NCI-H2107 (cell line): Measurements from ENCODE around the gene PRSS57.
"Not testable (repeated sequence)": the region's sequence is repeated elsewhere in the genome, so short reads cannot be mapped to it uniquely, and the experiment has no call there.

Experiments used
- DNase-seq: peaks from one replicate; lab custom pipeline; 2025; lab: John Stamatoyannopoulos, UW

Gene PRSS57

DNA sequence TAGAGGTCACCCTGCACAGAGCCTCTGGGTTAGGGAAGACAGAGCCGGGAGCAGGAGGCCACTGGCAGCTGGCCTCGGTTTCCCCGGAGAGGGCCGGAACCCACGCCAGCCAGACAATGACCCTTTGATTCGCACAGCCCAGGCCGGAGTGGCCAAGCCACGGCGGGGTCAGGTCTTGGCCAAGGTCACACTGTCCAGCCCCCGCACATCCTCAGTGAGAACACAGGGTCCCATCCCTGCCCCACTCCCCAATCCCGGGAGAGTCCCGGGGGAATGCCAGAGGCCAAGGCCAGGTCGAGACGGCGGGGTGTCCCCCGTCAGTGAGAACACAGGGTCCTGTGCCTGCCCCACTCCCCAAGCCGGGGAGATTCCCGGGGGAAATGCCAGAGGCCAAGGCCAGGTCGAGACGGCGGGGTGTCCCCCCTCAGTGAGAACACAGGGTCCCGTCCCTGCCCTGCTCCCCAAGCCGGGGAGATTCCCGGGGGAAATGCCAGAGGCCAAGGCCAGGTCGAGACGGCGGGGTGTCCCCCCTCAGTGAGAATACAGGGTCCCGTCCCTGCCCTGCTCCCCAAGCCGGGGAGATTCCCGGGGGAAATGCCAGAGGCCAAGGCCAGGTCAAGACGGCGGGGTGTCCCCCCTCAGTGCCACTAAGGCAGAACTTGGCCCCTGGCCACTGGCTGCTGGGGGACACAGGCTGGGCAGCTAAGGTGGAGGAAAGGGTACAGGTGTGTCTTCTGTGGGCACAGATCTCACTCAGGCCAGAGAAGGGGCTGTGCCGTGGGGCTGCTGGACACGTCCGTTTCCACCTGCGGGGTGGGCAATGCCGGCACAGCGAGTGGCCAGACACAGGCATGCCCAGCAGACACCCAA is 20.7 kb downstream of the PRSS57 start:
- no peak for DNase-seq

DNA sequence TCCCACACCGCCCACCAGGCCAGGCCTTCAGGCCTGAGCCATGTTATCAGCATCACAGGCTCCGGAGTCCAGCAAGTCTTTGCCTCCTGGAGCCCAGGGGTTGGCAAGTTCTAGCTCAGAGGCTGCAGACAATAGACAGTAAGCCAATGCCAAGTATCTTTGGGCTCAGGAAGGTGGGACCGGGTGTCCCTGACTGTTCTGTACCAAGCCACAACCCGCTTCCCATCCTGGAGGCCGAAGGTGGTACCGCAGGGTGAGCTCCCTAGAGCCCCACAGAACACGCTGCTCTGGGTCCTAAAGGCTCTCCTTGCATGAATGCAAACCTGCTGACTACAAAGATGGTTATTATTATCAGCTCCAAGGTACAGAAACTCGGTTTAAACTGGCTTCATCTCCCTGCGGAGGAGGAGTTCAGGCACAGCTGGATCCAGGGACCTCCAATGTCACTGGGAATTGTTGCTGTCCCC is 24.6 kb downstream of the PRSS57 start:
- DNase-seq = no peak

DNA sequence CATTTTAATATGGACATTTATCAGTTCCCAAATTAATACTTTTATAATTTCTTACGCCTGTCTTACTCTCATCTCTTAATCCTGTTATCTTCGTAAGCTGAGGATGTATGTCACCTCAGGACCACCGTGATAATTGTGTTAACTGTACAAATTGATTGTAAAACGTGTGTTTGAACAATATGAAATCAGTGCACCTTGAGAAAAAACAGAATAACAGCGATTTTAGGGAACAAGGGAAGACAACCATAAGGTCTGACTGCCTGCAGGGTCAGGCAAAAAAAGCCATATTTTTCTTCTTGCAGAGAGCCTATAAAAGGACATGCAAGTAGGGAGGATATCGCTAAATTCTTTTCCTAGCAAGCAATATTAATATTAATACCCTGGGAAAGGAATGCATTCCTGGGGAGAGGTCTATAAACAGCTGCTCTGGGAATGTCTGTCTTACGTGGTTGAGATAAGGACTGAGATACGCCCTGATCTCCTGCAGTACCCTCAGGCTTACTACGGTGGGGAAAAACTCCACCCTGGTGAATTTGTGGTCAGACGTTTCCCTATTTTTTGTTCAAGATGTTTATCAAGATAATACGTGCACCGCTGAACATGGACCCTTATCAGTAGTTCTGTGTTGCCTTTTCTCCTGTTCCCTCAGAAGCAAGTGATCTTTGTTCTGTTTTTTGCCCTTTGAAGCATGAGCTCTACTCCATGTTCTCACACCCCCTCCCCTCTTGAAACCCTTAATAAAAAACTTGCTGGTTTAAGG is 26.4 kb downstream of the PRSS57 start:
- DNase-seq = not testable (repeated sequence)

DNA sequence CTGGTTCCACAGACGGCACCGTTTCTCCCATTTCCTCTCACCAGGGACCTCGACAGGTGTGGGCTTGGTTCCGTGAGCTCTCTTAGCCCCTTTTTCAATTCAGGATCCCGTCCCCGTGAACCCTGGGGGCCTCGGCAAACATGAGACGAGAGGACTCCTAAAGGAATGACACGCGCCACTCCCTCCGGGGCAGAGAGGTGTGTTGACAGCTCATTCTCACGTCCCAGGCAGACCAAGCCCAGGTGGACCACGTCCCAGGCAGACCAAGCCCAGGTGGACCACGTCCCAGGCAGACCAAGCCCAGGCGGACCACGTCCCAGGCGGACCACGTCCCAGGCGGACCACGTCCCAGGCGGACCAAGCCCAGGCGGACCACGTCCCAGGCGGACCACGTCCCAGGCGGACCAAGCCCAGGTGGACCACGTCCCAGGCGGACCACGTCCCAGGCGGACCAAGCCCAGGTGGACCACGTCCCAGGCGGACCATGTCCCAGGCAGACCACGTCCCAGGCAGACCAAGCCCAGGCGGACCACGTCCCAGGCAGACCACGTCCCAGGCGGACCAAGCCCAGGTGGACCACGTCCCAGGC is 28.2 kb downstream of the PRSS57 start:
- DNase-seq = not testable (repeated sequence)

DNA sequence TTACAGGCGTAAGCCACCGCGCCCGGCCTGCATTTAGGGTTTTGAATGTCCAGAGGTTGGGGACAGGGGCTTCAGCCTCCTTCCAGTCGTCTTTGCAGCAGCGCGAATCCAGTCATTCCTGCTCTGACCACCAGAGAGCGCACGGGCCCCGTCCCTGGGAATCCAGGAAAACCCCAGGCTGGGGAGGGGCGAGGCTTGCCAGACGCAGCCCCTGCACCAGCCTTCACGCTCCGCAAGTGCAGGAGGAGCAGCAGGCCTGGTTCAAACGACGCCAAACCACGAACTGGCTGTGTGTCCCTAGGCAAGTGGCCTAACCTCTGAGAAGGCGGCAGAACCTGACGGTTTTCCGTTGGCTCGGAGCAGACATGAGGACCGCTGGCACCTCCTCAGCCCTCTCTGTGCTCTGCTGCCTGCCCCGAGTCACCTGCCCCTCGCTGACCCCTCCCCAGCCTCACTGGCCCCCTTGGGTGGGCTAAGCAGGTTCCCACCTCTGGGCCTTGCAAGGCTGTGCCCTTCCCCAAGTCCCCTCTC is 30.3 kb downstream of the PRSS57 start:
- DNase-seq = peak; percentile 61

DNA sequence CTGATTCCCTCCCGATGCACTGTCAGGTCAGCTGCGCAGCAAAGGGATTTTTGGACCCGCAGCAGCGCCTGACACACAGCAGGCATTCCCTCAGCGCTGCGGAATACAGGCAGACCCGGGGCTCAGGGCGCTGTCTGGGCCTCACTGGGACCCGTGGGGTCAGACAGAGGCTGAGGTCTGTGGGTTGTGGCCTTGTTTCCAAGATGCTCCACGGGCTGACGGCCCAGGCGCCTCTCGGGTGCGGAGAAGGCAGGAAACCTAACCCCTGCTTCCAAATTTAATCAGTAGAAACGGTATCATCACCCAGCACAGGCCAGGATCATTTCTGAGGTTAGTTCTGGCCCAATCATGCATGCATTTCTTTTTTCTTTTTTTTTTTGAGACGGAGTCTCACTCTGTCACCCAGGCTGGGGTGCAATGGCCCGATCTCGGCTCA is 31.6 kb downstream of the PRSS57 start:
- no peak for DNase-seq

DNA sequence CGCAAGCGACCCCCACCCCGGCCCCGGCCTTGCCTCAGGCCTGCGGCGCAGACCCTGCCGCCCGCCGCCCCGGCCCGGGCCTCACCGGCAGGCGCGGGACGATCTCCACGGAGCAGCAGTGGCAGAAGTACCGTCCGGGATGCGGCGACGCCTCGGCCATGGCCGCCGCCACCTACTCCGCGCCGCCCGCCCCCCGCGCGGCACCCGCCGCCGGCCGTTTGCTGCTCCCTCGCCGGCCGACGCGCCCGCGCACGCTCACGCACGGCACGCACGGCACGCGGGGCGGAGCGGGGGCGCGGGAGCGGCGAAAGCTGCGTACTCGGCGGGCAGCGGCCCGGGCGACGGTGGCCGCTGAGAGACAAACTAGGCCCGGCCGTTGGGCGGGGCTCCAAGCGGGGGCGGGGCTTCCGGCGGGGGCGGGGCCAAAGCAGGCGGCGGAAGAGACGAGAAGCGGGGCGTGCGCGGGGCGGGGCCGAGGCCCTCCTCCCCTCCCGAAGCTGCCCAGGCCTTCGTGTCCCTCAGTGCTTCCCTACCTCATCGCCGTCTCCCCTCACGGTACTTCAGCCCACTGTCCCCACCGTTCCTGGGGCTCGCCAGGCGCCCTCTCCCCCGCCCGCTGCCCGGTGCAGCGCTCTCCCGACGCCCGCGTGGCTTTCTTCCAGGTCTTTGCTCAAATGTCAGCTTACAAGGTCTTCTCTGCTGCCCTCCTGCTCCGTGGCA is 32.1 kb downstream of the PRSS57 start, which contains the start of gene RNF126:
Gene RNF126, minus strand, starts transcription at position 253 of the 720 bp plus-strand sequence. Its CDS starts 93 bp downstream, at position 160.
- DNase-seq = peak; percentile 91

DNA sequence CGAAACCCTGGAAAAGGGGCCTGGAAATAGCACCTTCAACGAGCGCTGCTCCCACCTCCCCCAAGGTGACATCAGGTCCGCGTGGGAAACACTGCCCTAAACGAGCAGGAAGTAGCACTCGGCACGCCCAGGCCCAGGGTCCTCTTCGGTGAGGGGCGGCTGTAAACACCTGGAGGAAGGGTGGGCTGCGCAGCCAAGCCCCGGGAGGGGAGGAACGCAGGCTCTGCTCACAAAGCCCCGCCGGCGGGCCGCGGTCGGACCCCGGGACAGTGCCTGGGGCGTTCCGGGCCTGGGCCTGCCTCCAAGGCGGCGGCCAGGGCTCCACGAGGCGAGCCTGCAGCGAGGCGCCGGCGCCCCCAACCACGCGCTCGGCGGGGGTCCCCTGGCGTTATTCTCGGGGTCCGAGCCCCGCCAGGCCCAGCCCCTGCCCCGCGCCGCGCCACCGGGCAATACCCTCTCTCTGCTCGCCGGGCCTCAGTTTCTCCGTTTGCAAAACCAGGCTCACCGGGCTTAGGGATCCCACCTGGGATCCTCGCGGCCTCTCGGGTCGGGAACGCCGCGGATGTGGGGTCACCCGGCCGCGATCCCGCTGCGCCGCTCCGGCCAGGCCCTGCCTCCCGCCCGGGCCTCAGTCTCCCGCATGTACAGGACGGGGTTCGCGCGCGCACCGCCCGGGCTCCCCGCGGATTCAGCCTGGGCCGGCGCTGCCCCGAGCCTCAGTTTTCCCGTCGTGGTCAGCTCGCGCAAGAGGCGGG is 32.9 kb downstream of the PRSS57 start:
- no peak for DNase-seq

DNA sequence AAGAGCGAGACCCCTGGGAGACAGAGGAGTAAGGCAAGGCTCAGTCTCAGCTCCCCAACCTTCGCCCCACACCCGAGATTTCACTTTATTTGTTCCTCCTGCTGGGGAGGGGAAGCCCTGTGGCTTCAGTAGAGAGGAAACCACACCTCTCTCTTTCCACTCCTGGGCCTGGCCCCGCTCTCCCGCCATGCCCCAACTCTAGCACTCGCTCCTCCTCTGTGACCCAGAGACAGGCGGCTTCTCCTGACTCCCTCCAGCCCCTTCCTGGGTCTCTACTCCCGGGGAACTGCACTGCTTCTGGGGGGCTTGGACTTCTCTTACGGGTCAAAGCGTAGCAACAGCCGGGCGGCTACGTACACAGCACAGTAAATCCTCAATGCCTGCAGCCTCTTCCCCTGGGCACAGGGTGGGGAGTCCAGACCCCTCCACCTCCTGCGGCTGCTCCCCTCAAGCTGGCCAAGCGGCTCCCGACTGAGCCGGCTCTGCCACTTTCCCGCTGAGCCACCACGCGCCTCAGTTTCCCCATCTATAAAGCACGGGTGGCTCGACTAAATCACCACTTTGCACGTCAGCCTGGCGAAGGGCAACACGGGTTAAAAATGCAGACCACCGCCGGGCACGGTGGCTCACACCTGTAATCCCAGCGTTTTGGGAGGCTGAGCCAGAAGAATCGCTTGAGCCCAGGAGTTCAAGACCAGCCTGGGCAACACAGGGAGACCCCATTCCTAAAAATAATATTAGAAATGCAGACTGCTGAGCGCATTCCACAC is 33.6 kb downstream of the PRSS57 start:
- no peak for DNase-seq

DNA sequence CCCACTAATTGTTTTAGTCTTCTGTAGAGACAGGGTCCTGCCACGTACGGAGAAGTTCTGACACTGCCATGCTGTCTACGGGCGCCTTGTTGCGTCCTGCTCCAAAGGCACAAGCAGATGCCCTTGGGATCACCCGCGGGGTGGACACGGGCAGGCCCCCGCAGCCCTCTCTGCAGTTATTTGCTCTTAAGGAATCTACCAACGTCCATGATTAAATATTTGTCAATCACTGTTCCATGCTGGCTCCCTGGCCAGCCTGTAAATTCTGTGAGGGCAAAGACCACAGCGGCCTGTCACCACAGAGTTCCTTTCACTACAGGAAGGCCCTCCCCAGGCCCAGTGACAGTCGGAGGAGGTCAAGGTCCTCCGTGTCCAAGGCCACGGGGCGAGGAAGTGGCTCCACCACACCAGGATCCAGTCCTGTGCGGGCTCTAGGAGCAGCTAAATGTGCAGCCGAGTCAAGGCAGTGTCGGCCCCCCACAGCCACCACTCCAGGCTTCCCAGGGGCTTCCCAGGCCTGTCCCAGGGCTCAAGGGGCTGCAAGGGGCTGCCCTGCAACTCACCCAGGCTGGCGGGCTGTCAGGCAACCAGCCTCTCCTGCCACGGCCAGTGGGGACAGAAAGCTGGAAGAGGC is 34.3 kb downstream of the PRSS57 start:
- DNase-seq = no peak

DNA sequence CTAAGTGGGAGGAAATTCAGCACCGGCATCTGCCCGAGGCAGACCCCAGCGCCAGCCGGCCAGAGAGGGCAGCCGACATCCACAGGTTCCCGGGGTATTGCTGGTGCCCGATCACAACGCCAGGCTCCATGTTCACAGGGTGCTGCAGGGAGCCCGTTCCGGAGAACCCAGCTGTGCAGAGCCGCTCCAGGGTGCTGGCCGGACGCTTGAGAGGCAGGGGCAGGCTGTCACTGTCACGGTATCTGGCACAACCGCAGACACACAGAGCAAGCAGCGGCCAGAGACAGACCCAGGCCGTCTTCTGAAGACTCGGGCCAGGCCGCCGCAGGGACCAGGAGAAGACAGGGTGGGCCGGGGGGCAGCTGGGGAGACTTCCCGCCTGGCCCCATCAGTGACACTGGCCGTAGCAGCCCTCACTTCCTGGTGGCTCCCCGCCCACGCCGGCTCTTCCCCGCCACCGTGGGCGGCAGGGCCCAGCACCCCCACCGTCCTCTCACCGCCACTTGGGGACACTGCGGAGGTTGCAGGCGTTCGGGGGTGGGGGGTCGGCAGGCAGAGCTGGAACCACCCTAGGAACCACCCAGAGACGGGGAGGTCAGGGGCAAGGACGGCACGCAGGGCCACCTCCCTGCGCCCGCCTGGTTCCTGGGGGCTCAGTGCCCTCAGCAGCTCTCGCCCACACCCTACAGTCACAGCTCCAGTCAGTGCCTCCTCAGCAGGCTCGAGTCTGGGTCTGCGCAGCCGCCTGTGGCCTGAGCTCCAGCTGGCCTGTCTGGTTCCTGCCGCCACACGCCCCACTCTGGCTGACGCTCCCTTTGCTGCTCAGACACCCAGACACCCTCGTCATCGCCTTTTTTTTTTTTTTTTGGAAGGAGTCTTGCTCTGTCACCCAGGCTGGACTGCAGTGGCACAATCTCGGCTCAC is 36.1 kb downstream of the PRSS57 start:
- DNase-seq = no peak

DNA sequence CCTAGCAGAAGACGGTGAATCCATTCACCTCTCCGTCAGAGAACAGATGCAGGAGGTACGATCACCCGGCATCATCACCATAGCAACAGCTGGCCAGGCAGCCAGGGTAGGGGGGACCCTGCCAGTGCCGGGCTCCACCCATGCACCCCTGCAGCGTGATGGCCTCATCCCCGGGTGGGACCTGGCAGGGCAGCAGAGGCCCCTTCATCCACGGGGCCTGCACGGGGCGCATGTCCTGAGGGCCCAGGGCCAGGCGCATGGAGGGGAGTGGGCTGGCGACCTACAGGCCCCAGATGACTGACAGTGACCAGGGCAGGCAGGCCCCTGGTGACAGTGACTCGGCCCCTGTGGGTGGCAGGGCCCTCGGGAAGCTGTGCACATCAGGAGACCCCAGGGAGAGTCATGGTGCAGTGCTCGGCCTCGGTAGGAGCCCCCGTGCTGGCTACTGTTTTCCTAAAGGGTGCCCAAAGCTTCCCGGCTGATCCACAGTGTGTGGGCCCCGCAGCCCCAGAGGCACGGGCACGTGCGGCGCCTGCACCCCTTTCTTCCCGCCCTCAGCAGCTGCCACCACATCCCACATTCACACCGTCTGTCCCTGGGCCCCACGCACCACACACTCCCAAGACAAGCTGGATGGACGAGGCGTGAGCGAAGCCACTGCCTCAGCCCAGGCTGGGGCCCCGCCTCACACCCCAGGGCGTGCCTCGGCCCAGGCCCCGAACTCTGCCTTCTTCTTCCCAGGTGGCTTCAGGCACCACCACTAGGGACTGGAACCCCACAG is 37.0 kb downstream of the PRSS57 start:
- no peak for DNase-seq

DNA sequence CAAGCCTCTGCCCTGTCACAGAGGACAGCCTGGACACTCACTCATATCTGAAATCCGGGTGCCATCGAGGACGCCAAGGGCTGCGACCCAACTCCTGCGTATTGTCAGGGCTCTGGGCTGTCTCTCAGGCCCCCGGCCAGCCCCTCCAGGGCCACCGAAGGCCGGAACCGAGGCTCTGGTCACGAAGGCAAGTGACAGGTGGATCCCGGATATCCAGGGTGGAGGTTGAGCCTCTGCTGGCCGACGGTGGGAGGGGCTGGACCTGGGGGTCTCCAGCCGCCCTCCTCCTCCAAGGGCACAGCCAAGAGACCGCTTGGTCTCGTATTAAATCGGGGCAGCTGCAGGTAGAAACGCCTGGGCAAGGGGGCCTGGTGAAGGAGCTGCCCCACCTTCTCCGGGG is 37.6 kb downstream of the PRSS57 start:
- DNase-seq = no peak

DNA sequence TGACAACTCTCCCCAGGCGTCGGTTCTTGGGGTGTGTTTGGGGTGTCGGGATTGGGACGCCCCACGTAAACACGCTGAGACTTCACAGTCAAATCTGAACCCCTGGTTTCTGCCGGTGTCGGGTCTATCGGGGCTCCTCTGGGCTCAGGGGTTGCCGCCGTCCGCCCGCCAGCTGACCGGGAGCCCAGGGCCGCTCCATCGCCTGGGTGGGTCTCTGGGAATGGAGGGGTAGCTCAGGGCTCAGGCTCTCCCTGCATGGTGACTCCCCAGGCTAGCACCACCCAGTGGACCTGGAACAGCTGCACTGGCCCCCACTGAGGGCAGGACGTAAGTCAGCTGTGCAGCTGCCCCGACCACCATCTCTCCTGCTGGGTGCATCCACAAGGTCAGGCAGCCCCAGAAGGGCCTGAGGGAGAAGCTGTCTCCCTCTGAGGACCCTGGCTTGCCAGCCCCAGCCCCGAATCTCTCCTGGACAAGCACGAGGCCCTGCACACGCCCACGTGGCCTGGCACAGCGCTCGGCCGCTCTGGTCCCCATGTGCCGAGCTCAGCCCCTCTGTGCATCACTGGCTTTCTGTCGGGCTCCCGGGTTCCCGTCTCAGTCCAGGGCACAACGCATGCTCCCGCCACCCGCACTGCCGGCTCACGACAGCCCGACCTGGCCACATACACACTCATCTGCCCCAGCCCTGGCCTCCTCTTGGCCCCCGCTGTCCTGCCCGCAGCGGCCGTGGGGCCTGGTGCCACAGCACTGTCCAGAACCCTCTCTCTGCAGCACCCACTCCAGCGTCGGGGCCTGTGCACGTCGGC is 38.3 kb downstream of the PRSS57 start:
- DNase-seq = no peak

DNA sequence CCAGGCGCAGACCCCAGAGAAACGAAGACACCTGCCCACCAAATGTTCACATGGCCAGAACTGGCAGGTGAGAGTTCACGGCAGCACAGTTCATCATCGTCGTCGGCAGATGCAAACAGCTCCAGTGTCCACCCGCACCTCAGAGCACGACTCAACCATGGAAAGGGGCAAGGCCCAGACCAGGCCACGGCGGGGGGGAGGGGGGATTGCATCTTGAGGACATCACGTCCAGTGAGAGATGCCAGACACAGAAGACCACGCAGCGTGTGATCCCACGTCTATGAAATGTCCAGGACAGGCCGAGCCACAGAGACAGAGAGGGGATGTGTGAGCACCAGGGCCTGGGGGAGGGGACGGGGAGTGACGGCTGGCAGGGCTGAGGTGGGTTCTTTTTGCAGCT is 39.6 kb downstream of the PRSS57 start:
- DNase-seq = no peak

DNA sequence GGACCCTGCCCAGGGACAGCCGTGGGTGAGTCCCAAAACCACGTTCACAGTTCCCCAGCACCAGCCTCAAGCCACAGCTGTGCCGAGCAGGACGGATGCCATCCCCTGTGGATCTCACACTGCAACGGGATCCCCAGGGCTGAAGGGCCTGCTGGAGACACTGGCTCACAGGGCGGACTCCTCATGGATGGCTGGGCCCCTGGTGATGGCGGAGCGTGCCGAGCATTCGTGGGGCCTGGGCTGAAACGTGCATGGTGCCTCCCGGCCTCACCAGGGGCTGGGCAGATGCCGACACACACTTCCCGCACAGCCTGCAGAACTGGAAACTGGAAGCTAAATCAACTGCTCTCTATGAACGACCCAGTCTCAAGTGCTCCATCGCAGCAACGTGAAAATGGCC is 41.8 kb downstream of the PRSS57 start:
- no peak for DNase-seq
